AG10803 (cell line): ENCODE data around the gene IFNA17.
"Not testable (repeated sequence)": the region's sequence is repeated elsewhere in the genome, so short reads cannot be mapped to it uniquely, and the experiment has no call there.

Experiments used
- DNase-seq: peaks from one replicate; pipeline ENCODE4 v3.0.0; 2010; ENCODE audit warnings: low read depth
- H3K4me3 ChIP-seq: 2 replicates; pipeline ENCODE4 v1.5.1; 2011; ENCODE audit warnings: mild to moderate bottlenecking, low read length, control low read depth
- TF ChIP-seq, protein P1 (sequence below): conservative IDR thresholded peaks from 2 replicates; pipeline ENCODE4 v1.5.1; 2011; ENCODE audit warnings: mild to moderate bottlenecking, low read length, control low read depth, inconsistent platforms

Gene IFNA17

DNA sequence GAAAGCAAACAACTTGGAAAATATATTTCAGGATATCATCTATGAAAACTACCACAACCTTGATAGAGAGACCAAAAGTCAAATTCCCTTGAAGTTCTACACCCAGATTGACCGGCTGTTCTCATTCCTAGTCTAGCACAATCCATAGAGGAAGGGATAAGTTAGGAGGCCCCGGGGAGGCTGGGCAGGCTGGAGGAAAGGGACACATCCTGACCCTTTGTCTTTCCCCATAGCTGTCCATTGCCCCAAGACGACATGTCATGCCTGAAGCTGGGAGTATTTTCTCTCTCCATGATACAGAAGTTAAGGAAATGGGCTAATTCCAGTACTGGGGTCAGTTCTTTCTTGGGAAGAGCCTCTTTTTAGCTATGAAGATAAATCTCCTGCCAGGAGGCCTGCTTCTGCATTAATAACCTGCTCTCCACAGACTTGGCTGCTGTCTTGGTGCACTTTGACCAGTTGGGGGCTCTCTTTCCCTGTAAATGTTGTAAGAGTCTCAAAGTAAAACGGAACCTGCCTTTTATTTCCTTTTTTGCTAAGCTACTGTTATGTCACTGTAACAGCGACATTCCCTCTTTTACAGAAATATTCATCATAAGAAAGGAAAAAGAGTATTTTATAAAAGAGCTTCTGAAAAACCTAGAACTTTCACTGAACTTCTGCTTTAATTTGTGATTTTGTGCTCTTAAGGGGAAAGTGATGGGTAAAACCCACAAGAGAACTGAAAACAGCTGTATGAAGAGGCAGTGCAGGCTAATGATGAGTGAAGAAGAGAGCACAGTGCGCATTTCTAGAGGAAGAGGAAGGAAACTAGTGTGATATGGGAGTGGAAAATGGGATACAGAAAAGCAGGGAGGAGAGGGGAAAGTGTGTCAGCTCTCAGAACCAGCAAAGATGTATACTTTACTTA lies 32.9 kb downstream of the IFNA17 start:
- TF ChIP-seq, protein P1, sequence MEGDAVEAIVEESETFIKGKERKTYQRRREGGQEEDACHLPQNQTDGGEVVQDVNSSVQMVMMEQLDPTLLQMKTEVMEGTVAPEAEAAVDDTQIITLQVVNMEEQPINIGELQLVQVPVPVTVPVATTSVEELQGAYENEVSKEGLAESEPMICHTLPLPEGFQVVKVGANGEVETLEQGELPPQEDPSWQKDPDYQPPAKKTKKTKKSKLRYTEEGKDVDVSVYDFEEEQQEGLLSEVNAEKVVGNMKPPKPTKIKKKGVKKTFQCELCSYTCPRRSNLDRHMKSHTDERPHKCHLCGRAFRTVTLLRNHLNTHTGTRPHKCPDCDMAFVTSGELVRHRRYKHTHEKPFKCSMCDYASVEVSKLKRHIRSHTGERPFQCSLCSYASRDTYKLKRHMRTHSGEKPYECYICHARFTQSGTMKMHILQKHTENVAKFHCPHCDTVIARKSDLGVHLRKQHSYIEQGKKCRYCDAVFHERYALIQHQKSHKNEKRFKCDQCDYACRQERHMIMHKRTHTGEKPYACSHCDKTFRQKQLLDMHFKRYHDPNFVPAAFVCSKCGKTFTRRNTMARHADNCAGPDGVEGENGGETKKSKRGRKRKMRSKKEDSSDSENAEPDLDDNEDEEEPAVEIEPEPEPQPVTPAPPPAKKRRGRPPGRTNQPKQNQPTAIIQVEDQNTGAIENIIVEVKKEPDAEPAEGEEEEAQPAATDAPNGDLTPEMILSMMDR: peak; percentile 52
- DNase-seq: peak; percentile 3
- not testable (repeated sequence) for H3K4me3 ChIP-seq

DNA sequence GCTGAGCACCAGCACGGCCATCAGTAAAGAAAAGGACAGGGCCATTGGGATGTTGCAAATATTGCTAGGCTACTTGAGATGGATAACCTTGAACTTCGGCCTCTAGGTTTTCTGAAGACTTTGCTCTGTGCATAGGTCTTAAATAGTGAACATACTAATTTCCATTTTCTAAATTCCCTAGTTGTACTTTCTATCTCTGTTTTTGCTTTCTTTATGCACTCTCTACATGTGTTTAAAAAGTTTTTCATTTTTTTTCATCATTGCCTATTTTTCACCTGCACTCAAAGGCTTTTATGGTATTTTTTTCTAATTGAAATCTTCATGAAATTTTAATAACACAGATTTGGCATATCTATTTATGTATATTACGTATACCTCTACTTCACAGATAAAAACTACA lies 40.5 kb downstream of the IFNA17 start, which contains the start of gene IFNA4:
Gene IFNA4 (minus strand): TSS at position 101 of the 400 bp plus-strand sequence. CDS start 56 bp downstream, at position 45.
- DNase-seq, H3K4me3 ChIP-seq: not testable (repeated sequence)

DNA sequence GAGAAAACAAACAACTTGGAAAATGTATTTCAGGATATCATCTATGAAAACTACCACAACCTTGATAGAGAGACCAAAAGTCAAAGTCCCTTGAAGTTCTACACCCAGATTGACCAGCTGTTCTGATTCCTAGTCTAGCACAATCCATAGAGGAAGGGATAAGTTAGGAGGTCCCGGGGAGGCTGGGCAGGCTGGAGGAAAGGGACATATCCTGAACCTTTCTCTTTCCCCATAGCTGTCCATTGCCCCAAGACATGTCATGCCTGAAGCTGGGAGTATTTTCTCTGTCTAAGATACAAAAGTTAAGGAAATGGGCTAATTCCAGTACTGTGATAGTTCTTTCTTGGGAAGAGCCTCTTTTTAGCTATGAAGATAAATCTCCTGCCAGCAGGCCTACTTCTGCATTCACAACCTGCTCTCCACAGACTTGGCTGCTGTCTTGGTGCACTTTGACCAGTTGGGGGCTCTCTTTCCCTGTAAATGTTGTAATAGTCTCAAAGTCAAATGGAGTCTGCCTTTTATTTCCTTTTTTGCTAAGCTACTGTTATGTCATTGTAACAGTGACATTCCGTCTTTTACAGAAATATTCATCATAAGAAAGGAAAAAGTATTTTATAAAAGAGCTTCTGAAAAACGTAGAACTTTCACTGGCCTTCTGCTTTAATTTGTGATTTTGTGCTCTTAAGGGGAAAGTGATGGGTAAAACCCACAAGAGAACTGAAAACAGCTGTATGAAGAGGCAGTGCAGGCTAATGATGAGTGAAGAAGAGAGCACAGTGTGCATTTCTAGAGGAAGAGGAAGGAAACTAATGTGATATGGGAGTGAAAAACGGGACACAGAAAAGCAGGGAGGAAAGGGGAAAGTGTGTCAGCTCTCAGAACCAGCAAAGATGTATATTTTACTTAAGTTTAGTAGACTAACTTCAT lies 44.9 kb downstream of the IFNA17 start:
- TF ChIP-seq, protein P1: peak; percentile 46
- not testable (repeated sequence) for DNase-seq, H3K4me3 ChIP-seq
